DOHH2 (cell line): ENCODE measurements around the gene LPGAT1.

Experiments used
- H3F3A ChIP-seq: fragments of 200-600 bp; sonication (generic), shearing (Covaris generic); 2 replicates; pipeline ENCODE4 v1.6.0; 2016; ENCODE audit warnings: antibody characterized with exemption, mild to moderate bottlenecking; ENCODE audit not compliant: control insufficient read depth, insufficient read depth
- H3K27ac ChIP-seq: fragments of 200-600 bp; sonication (generic); 2 replicates; pipeline ENCODE4 v1.5.1; 2014; ENCODE audit warnings: low read depth, mild to moderate bottlenecking, low read length, moderate library complexity
- H3K27me3 ChIP-seq: fragments of 200-600 bp; sonication (generic); 2 replicates; pipeline ENCODE4 v1.6.1; 2014; ENCODE audit warnings: mild to moderate bottlenecking, low read length, mixed read lengths; ENCODE audit not compliant: control insufficient read depth
- H3K36me3 ChIP-seq: fragments of 200-600 bp; sonication (generic); 2 replicates; pipeline ENCODE4 v1.6.1; 2014; ENCODE audit warnings: mild to moderate bottlenecking, low read length, moderate library complexity, mixed read lengths; ENCODE audit not compliant: control insufficient read depth
- H3K4me1 ChIP-seq: fragments of 200-600 bp; sonication (generic); 2 replicates; pipeline ENCODE4 v1.6.1; 2014; ENCODE audit warnings: mild to moderate bottlenecking, low read length, mixed read lengths; ENCODE audit not compliant: control insufficient read depth
- H3K4me2 ChIP-seq: fragments of 200-600 bp; sonication (generic); 2 replicates; pipeline ENCODE4 v1.6.0; 2014; ENCODE audit warnings: mild to moderate bottlenecking, low read length, moderate library complexity
- H3K4me3 ChIP-seq: fragments of 200-600 bp; sonication (generic); 2 replicates; pipeline ENCODE4 v1.5.1; 2014; ENCODE audit warnings: mild to moderate bottlenecking, low read length, mixed read lengths
- H3K79me2 ChIP-seq: fragments of 200-600 bp; sonication (generic); 2 replicates; pipeline ENCODE4 v1.6.1; 2014; ENCODE audit warnings: mild to moderate bottlenecking, low read length, mixed read lengths; ENCODE audit not compliant: control insufficient read depth
- H3K9me2 ChIP-seq: fragments of 200-600 bp; sonication (generic); replicated peaks from 2 replicates; pipeline ENCODE4 v1.6.1; 2014; ENCODE audit warnings: mild to moderate bottlenecking, low read length, mixed read lengths; ENCODE audit not compliant: control insufficient read depth
- H3K9me3 ChIP-seq: fragments of 200-600 bp; sonication (generic); 2 replicates; pipeline ENCODE4 v1.6.1; 2014; ENCODE audit warnings: antibody characterized with exemption, low read length, mixed read lengths; ENCODE audit not compliant: control insufficient read depth, insufficient read depth
- H4K20me1 ChIP-seq: fragments of 200-600 bp; sonication (generic); 2 replicates; pipeline ENCODE4 v1.6.0; 2014; ENCODE audit warnings: low read depth, mild to moderate bottlenecking, antibody characterized with exemption, low read length, moderate library complexity; ENCODE audit not compliant: control insufficient read depth, insufficient read depth
- CTCF ChIP-seq: fragments of 200-600 bp; sonication (generic); IDR thresholded peaks from one replicate; pipeline ENCODE4 v1.5.1; 2014; ENCODE audit warnings: antibody characterized with exemption, mild to moderate bottlenecking, low read depth, low read length; ENCODE audit not compliant: poor library complexity, severe bottlenecking
- EZH2phosphoT487 ChIP-seq: fragments of 200-600 bp; sonication (generic); IDR thresholded peaks from 2 replicates; pipeline ENCODE4 v1.6.1; 2017; ENCODE audit warnings: borderline replicate concordance, mild to moderate bottlenecking, antibody characterized with exemption, low read length, moderate library complexity, mixed read lengths

The LPGAT1 gene

GRCh38 chr1:211735208-211736170 is 95.1 kb downstream of the LPGAT1 start:
- TF ChIP-seq EZH2phosphoT487 (no peak), CTCF (no peak)
- Histone ChIP-seq H3K79me2 (no peaks in the 10 kb centered on the region), H3K4me1 (no peaks in the 10 kb centered on the region), H3K9me2 (no peaks in the 10 kb centered on the region), H3K27me3 (no peaks in the 10 kb centered on the region), H4K20me1 (no peaks in the 10 kb centered on the region), H3K4me2 (no peak overlapping the region), H3K4me3 (no peak overlapping the region), H3K27ac (no peak overlapping the region), H3F3A (no peaks in the 10 kb centered on the region), H3K36me3 (no peaks in the 10 kb centered on the region), H3K9me3 (no peaks in the 10 kb centered on the region)

- no peaks in the 10 kb centered on the region for H3K79me2 ChIP-seq
- no peaks in the 10 kb centered on the region for H3K36me3 ChIP-seq
- H3K9me3 ChIP-seq = no peaks in the 10 kb centered on the region
- H3K27me3 ChIP-seq = no peaks in the 10 kb centered on the region
- no peaks in the 10 kb centered on the region for H3K9me2 ChIP-seq
- H3K4me2 ChIP-seq = no peak overlapping the region
- H3F3A ChIP-seq = no peaks in the 10 kb centered on the region
- no peak overlapping the region for H3K27ac ChIP-seq
- no peak for TF ChIP-seq EZH2phosphoT487
- no peak for TF ChIP-seq CTCF
- H3K4me1 ChIP-seq = no peaks in the 10 kb centered on the region
- no peaks in the 10 kb centered on the region for H4K20me1 ChIP-seq
- H3K4me3 ChIP-seq = no peak overlapping the region
Measured at GRCh38 chr1:211734791-211735190, 95.8 kb downstream of the LPGAT1 start.

- Histone ChIP-seq H3K27me3 (no peaks in the 10 kb centered on the region), H3K36me3 (no peaks in the 10 kb centered on the region), H4K20me1 (no peaks in the 10 kb centered on the region), H3K79me2 (no peaks in the 10 kb centered on the region), H3K4me1 (no peaks in the 10 kb centered on the region), H3K4me2 (no peak overlapping the region), H3K9me3 (no peaks in the 10 kb centered on the region), H3K9me2 (no peaks in the 10 kb centered on the region), H3F3A (no peaks in the 10 kb centered on the region), H3K4me3 (no peak overlapping the region), H3K27ac (no peak overlapping the region)
- TF ChIP-seq EZH2phosphoT487 (no peak), CTCF (no peak)
Measured at GRCh38 chr1:211734359-211734758, 96.2 kb downstream of the LPGAT1 start.
